ENCODE results near the gene PLEK2. TPM values are rescaled to one million over a fixed set of nuclear protein-coding genes. Genes with fewer than 3 reads are reported as not detected.

PLEK2 gene
- total RNA-seq, 4 donors from 2014 or later = 0.44 to 0.94 TPM; not detected in 2

GRCh38 chr14:67370830-67371229, 41.1 kb downstream of the PLEK2 start:
- in situ Hi-C loops (cut with MboI; ENCODE audit: low sequenced_read_pairs in 4 of 4) (no loop called here), intact Hi-C loops (cut with DNase I; ENCODE audit: low total_unique reads) (no loop called here)
- Histone ChIP-seq H3K27ac (no peak overlapping the region), H3K36me3 (peaks cover 0 to 90% of the 10 kb centered on the region in 2 donors), H3K27me3 (no peaks in the 10 kb centered on the region), H3K4me3 (no peak overlapping the region), H3K9me3 (no peaks in the 10 kb centered on the region), H3K4me1 (no peaks in the 10 kb centered on the region)
- no peak for ATAC-seq
- DNase-seq = no peak
- TF ChIP-seq CTCF (IDR thresholded peaks at IDR 0.05 in 4 of 5, conservative IDR thresholded peaks at IDR 0.05 in 1 of 5) = no peak
- TF ChIP-seq POLR2A (IDR thresholded peaks at IDR 0.05) = no peak

- TF ChIP-seq POLR2A (IDR thresholded peaks at IDR 0.05) = no peak
- no peak for TF ChIP-seq CTCF (IDR thresholded peaks at IDR 0.05 in 4 of 5, conservative IDR thresholded peaks at IDR 0.05 in 1 of 5)
- ATAC-seq = no peak
- Histone ChIP-seq H3K4me3 (no peak overlapping the region), H3K9me3 (no peaks in the 10 kb centered on the region), H3K36me3 (peaks cover 0 to 59% of the 10 kb centered on the region in 2 donors), H3K4me1 (peaks cover 30 to 31% of the 10 kb centered on the region in 2 donors), H3K27me3 (no peaks in the 10 kb centered on the region), H3K27ac (no peak overlapping the region)
- no peak for DNase-seq
- in situ Hi-C loops (cut with MboI; ENCODE audit: low sequenced_read_pairs in 4 of 4) = no loop called here
- intact Hi-C loops (cut with DNase I; ENCODE audit: low total_unique reads) = no loop called here
Observed at GRCh38 chr14:67365476-67365875, 46.5 kb downstream of the PLEK2 start.

DNA sequence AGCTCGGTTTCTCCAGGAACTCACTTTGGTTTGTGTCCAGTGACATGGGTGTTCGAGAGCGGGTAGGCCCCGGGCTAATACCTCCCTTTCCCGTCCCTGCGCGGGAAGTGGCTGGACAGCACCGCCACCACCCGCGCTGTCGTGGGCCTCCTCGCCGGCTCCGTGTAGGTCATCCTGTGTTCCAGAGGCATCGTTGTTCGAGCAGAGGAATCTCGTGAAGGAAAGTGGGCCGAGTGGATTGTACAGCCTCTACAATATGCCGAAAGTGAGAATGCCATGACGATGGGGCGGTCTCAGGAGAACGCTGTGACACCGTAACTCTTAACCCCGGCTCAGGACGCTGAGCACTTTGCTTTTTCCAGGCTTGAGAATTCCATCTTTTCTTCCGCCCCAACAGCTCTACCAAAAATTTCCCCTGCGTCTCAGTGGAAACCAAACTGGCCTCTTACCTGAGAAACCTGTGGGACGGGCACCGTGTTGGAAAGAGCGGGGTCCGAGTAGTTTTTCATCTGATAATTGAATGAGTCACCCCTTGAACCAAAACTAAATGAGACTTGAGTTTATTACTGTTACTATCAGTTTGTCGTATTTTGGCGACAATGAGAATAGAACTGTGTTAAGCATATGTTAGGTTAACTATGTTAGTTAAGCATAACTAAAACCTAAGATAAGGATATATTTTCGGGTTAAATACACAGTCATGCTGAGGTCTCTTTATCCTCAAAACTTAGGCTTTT, 51.3 kb downstream of the PLEK2 start:
- H3K9me3 ChIP-seq = no peaks in the 10 kb centered on the region
- H3K27me3 ChIP-seq = no peaks in the 10 kb centered on the region
- ATAC-seq (peak; percentile 26 to 41), DNase-seq (no peak)
- H3K36me3 ChIP-seq = peaks cover 0 to 11% of the 10 kb centered on the region in 2 donors
- peak overlapping the region; percentile 95 to 98 (median 98) for H3K27ac ChIP-seq
- peak overlapping the region; percentile 72 to 99 (median 94) for H3K4me3 ChIP-seq
- in situ Hi-C loops (cut with MboI; ENCODE audit: low sequenced_read_pairs in 4 of 4) (no loop called here), intact Hi-C loops (cut with DNase I; ENCODE audit: low total_unique reads) (loop anchor here (1.0 kb wide), 1 partner anchor 119 kb away; the partner anchor contains the start of gene PALS1)
- TF ChIP-seq CTCF (IDR thresholded peaks at IDR 0.05 in 4 of 5, conservative IDR thresholded peaks at IDR 0.05 in 1 of 5) (no peak), POLR2A (IDR thresholded peaks at IDR 0.05) (no peak)
- peaks cover 48 to 51% of the 10 kb centered on the region in 2 donors for H3K4me1 ChIP-seq

DNA sequence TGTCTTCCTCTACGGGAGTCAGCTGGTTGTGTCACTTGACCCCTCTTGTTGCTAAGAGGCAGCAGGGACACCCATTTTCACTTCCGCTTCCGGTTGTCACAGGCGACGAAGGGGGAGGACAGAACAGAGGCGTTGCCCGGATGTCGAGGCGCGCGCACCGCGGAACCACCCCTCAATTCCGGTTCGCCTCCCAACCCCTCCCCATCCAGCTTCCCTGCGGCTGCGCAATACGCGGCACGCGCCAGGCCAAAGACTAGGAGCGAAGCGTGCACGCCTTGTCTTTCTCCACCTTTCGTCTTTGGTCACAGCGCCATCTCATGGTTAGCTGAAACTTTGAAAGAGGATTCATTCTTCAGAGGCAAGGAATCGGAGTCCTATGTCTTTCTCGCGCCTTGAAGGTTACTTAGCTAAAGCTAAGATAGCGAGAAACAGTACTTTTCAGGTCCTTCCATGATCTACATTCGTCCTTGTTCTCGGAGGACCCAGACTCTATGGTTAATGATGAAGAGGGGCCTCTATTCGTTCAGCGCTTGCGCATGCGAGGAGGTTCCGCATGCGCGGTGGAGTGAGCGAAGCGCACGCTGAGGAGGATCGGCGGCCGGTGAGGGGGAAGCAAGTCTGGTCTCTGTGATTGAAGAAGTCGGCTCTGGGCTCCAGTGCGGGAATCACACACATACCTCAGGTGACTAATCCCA, 52.0 kb downstream of the PLEK2 start, which contains the start of the genes ATP6V1D and EIF2S1:
TSS of gene ATP6V1D (minus strand) at position 30 of the 695 bp plus-strand sequence. CDS start 106 bp downstream, outside the sequence.
TSS of gene EIF2S1 (plus strand) at position 554 of the 695 bp plus-strand sequence. CDS start 4,440 bp downstream, outside the sequence.
- peaks cover 48 to 51% of the 10 kb centered on the region in 2 donors for H3K4me1 ChIP-seq
- intact Hi-C loops (cut with DNase I; ENCODE audit: low total_unique reads) (loop anchor here (1.0 to 5.0 kb wide), 2 partner anchors 119 to 853 kb away; partner anchors contain the start of genes GPHN and PALS1), in situ Hi-C loops (cut with MboI; ENCODE audit: low sequenced_read_pairs in 4 of 4) (no loop called here)

More for the DNA sequence above, 52.0 kb downstream of the PLEK2 start, which contains the start of the genes ATP6V1D and EIF2S1:
- Histone ChIP-seq H3K36me3 (peaks cover 0 to 4% of the 10 kb centered on the region in 2 donors), H3K27me3 (no peaks in the 10 kb centered on the region), H3K9me3 (no peaks in the 10 kb centered on the region), H3K27ac (peak within 1 kb of the TSS; percentile 95 to 98 (median 98)), H3K4me3 (peak within 1 kb of the TSS; percentile 72 to 99 (median 94))
- ATAC-seq (peak; percentile 94 to 96), DNase-seq (peak; percentile 99)
- TF ChIP-seq CTCF (IDR thresholded peaks at IDR 0.05 in 4 of 5, conservative IDR thresholded peaks at IDR 0.05 in 1 of 5) (peak; percentile 79 to 100 (median 95)), POLR2A (IDR thresholded peaks at IDR 0.05) (peak; percentile 62 to 90)
